K562 (cell line): ENCODE measurements around the gene SCAMP5. TPM values are rescaled to one million over a fixed set of nuclear protein-coding genes. Genes with fewer than 3 reads are reported as not detected.

ENCODE experiments used
- BRD4 ChIP-seq: fragments of 200-600 bp; sonication (generic); IDR thresholded peaks from 2 replicates; pipeline ENCODE4 v1.6.1; 2017; ENCODE audit warnings: inconsistent platforms
- CXXC5 ChIP-seq: fragments of 250-450 bp; sonication (Bioruptor Pico); IDR thresholded peaks from 2 replicates; pipeline ENCODE4 v1.8.0; 2022; ENCODE audit warnings: inconsistent platforms, mild to moderate bottlenecking, moderate library complexity
- ETV6 ChIP-seq, 3 experiments: fragments of 150-350 bp in 1 of 3; sonication (generic) in 1 of 3; formaldehyde crosslinking in 1 of 3; IDR thresholded peaks; 2 replicates each; pipeline versions ENCODE4 v1.6.1 to v1.8.0; 2014 to 2022; ENCODE audit warnings: borderline replicate concordance in 2 of 3, low read depth in 2 of 3, antibody characterized with exemption in 1 of 3, low read length in 1 of 3, mild to moderate bottlenecking in 1 of 3, missing genetic modification reagents in 1 of 3
- FOXA3 ChIP-seq, 2 experiments: fragments of 450-650 bp in 1 of 2; sonication (generic) in 1 of 2; formaldehyde crosslinking; IDR thresholded peaks in 1 of 2; conservative IDR thresholded peaks in 1 of 2; 2 replicates each; pipeline versions ENCODE4 v1.4.0 to v1.8.0; 2020 to 2022; ENCODE audit warnings: mild to moderate bottlenecking in 2 of 2, missing genetic modification reagents in 1 of 2
- NFRKB ChIP-seq: fragments of 450-650 bp; IDR thresholded peaks from 2 replicates; pipeline ENCODE4 v1.6.1; 2016; ENCODE audit warnings: low read depth
- PTBP1 ChIP-seq: fragments of 200-400 bp; formaldehyde crosslinking; IDR thresholded peaks from 2 replicates; pipeline ENCODE4 v1.6.1; 2017; ENCODE audit warnings: low read depth, low read length
- RBM34 ChIP-seq: fragments of 200-400 bp; formaldehyde crosslinking; IDR thresholded peaks from 2 replicates; pipeline ENCODE4 v1.6.1; 2018; ENCODE audit warnings: low read length, borderline replicate concordance; ENCODE audit not compliant: insufficient read depth
- XRCC4 ChIP-seq: IDR thresholded peaks from one replicate; pipeline ENCODE4 v1.6.1; 2011; ENCODE audit not compliant: insufficient read depth, insufficient read length; ENCODE audit errors: extremely low read depth
- YBX1 ChIP-seq: fragments of 450-650 bp; IDR thresholded peaks from 2 replicates; pipeline ENCODE4 v1.7.1; 2016; ENCODE audit warnings: mild to moderate bottlenecking
- ZEB2 ChIP-seq: fragments of 450-650 bp; IDR thresholded peaks from 2 replicates; pipeline ENCODE4 v1.6.1; 2016
- ZFP30 ChIP-seq: fragments of 250-450 bp; sonication (Bioruptor Pico); IDR thresholded peaks from 2 replicates; pipeline ENCODE4 v1.8.0; 2022; ENCODE audit warnings: moderate library complexity, mild to moderate bottlenecking, inconsistent platforms, borderline replicate concordance
- ZNF507 ChIP-seq: conservative IDR thresholded peaks from 2 replicates; pipeline ENCODE4 v1.6.1; 2017; ENCODE audit warnings: missing genetic modification characterization, missing compliant biosample characterization
- polyA plus RNA-seq, 8 experiments: library from polyadenylated mRNA; depleted of rRNA in 4 of 8; stranded (reverse) in 5 of 8; unstranded in 3 of 8; fragments of >200 nt; fragmentation: Nextera tagmentation in 2 of 8; fragmentation: Illumina TruSeq in 1 of 8; extraction: Ambion mirVana in 2 of 8; extraction: Trizol in 1 of 8; gene quantifications; 2 replicates each; pipeline versions ENCODE4 v1.2.1 to v1.2.3, GENCODE V29; 2011 to 2014; ENCODE audit warnings: inconsistent platforms in 1 of 8, missing spikeins in 1 of 8
- total RNA-seq, 7 experiments: library from RNA; depleted of rRNA in 6 of 7; stranded (reverse); fragments of >200 nt in 6 of 7; fragmentation: Illumina TruSeq in 2 of 7; extraction: Trizol in 2 of 7; gene quantifications; 2 replicates each; pipeline versions ENCODE4 v1.2.1 to v1.2.3, GENCODE V29; 2011 to 2021; ENCODE audit warnings: low replicate concordance in 1 of 7
- TF ChIP-seq, protein P1 (sequence below), 2 experiments: fragments of 450-650 bp; IDR thresholded peaks; 2 replicates each; pipeline ENCODE4 v1.6.1; 2016; ENCODE audit warnings: mild to moderate bottlenecking in 2 of 2, borderline replicate concordance in 1 of 2, low read depth in 1 of 2, moderate library complexity in 1 of 2
- TF ChIP-seq, protein P2 (sequence below): fragments of 250-450 bp; sonication (Bioruptor Pico); IDR thresholded peaks from 2 replicates; pipeline ENCODE4 v1.5.0; 2021

SCAMP5 gene
- total and polyA plus RNA-seq, 9 of the 15 experiments (the other 6 are each of a cell fraction or from before 2014, with no cell fraction given): 0.09 to 0.29 (median 0.19) TPM; not detected in 5

- TF ChIP-seq, protein P1, sequence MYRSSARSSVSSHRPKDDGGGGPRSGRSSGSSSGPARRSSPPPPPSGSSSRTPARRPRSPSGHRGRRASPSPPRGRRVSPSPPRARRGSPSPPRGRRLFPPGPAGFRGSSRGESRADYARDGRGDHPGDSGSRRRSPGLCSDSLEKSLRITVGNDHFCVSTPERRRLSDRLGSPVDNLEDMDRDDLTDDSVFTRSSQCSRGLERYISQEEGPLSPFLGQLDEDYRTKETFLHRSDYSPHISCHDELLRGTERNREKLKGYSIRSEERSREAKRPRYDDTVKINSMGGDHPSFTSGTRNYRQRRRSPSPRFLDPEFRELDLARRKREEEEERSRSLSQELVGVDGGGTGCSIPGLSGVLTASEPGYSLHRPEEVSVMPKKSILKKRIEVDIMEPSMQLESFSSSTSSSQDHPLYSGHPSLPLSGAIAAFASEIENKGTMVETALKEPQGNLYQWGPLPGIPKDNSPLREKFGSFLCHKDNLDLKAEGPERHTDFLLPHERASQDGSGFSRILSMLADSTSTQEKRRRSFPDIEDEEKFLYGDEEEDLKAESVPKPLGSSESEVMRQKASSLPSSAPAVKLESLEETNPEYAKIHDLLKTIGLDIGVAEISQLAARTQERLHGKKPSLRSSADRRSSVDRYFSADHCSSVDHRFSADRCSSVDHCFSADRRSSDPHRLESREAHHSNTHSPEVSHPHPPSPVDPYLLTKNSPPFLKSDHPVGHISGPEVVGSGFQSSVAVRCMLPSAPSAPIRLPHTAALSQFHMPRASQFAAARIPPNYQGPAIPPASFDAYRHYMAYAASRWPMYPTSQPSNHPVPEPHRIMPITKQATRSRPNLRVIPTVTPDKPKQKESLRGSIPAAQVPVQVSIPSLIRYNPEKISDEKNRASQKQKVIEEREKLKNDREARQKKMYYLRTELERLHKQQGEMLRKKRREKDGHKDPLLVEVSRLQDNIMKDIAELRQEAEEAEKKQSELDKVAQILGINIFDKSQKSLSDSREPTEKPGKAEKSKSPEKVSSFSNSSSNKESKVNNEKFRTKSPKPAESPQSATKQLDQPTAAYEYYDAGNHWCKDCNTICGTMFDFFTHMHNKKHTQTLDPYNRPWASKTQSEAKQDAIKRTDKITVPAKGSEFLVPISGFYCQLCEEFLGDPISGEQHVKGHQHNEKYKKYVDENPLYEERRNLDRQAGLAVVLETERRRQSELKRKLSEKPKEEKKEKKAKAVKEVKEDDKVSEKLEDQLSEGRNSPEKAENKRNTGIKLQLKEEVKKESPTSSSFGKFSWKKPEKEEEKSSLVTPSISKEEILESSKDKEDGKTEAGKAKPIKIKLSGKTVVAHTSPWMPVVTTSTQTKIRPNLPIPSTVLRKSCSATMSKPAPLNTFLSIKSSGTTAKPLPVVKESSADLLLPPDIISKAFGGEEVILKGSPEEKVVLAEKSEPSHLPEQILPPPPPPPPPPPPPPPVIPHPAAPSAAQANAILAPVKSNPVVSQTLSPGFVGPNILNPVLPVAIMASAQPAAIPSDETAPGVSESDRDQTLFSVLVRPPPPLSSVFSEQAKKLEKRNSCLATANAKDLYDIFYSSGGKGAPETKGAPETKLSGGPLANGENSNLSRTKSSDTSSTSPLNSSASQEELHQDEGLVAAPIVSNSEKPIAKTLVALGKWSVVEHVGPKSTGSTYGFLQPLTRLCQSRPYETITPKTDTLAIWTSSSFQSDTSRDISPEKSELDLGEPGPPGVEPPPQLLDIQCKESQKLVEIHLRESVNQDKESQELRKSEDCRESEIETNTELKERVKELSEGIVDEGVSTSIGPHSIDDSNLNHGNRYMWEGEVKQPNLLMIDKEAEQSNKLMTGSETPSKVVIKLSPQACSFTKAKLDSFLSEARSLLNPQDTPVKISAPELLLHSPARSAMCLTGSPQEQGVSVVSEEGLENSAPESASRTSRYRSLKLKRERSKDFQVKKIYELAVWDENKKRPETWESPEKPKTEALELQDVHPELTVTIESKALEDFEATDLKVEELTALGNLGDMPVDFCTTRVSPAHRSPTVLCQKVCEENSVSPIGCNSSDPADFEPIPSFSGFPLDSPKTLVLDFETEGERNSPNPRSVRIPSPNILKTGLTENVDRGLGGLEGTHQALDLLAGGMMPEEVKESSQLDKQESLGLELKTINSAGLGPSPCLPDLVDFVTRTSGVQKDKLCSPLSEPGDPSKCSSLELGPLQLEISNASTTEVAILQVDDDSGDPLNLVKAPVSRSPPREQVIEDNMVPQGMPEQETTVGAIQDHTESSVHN (IDR thresholded peaks at IDR 0.05; ENCODE audit: borderline replicate concordance in 1 of 2, low read depth in 1 of 2): no peak; a peak in 1 of 4 replicates
- TF ChIP-seq ZNF507 (tag) (no peak), ETV6 (IDR thresholded peaks at IDR 0.05; ENCODE audit: borderline replicate concordance in 1 of 2, low read depth in 2 of 2, low read length in 1 of 2) (0 out of 4 replicates have a peak, but pooled peaks of 1 of the 2 experiments have one; percentile 37), ETV6 (CRISPR knock-in tag; IDR thresholded peaks at IDR 0.05; ENCODE audit: borderline replicate concordance) (no peak), ZFP30 (no peak), FOXA3 (CRISPR knock-in tag; conservative IDR thresholded peaks at IDR 0.05 in 1 of 2, IDR thresholded peaks at IDR 0.05 in 1 of 2) (0 out of 4 replicates have a peak, but pooled peaks of 1 of the 2 experiments have one; percentile 42), ZEB2 (peak; percentile 69), XRCC4 (no peak), PTBP1 (no peak), YBX1 (no peak), NFRKB (peak; percentile 45; the same call in 1 of the 2 replicates), BRD4 (0 out of 2 replicates have a peak, but pooled peaks have one; percentile 63), RBM34 (no peak), CXXC5 (CRISPR knock-in tag) (peak; percentile 84)
- TF ChIP-seq, protein P2, sequence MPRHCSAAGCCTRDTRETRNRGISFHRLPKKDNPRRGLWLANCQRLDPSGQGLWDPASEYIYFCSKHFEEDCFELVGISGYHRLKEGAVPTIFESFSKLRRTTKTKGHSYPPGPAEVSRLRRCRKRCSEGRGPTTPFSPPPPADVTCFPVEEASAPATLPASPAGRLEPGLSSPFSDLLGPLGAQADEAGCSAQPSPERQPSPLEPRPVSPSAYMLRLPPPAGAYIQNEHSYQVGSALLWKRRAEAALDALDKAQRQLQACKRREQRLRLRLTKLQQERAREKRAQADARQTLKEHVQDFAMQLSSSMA: no peak
These were observed 48.3 kb downstream of the SCAMP5 start (continued) for GRCh38 chr15:75043509-75044257.
